Fibroblast of lung (primary cell): ENCODE results near the gene PIK3R4. TPM values are rescaled to one million over a fixed set of nuclear protein-coding genes. Genes with fewer than 3 reads are reported as not detected.

ENCODE experiments used
- DNase-seq, 2 donors: peaks; one replicate each; pipeline versions ENCODE4 v3.0.0 to v3.0.0-alpha.2; 2010; ENCODE audit warnings: low read depth in 2 of 2
- H2AFZ ChIP-seq: 2 replicates; pipeline ENCODE4 v1.5.1; 2012; ENCODE audit warnings: low read length, control low read depth, inconsistent platforms
- H3K27ac ChIP-seq: 2 replicates; pipeline ENCODE4 v1.5.1; 2011; ENCODE audit warnings: low read length, control low read depth; ENCODE audit not compliant: insufficient read depth
- H3K27me3 ChIP-seq: 2 replicates; pipeline ENCODE4 v1.5.1; 2011; ENCODE audit warnings: mild to moderate bottlenecking, low read length; ENCODE audit not compliant: control insufficient read depth, insufficient read depth
- H3K36me3 ChIP-seq: 2 replicates; pipeline ENCODE4 v1.5.1; 2011; ENCODE audit warnings: low read length; ENCODE audit not compliant: control insufficient read depth, insufficient read depth
- H3K4me1 ChIP-seq: 2 replicates; pipeline ENCODE4 v1.5.1; 2011; ENCODE audit warnings: low read length; ENCODE audit not compliant: control insufficient read depth, insufficient read depth; ENCODE audit errors: extremely low read depth
- H3K4me2 ChIP-seq: 2 replicates; pipeline ENCODE4 v1.5.1; 2011; ENCODE audit warnings: low read length, control low read depth; ENCODE audit not compliant: insufficient read depth; ENCODE audit errors: extremely low read depth
- H3K4me3 ChIP-seq, 4 experiments: fragments of 200-600 bp in 1 of 4; sonication (generic) in 1 of 4; replicated peaks in 1 of 4; 2 replicates each; pipeline ENCODE4 v1.5.1; 2011 to 2016; ENCODE audit warnings: low read length in 4 of 4, low read depth in 3 of 4, mild to moderate bottlenecking in 3 of 4, control low read depth in 2 of 4, inconsistent platforms in 1 of 4, mixed read lengths in 1 of 4; ENCODE audit not compliant: insufficient read depth in 1 of 4; ENCODE audit errors: control extremely low read depth in 1 of 4
- H3K79me2 ChIP-seq: 2 replicates; pipeline ENCODE4 v1.5.1; 2012; ENCODE audit warnings: mild to moderate bottlenecking, low read length, inconsistent platforms; ENCODE audit not compliant: control insufficient read depth, insufficient read depth
- H3K9ac ChIP-seq: 2 replicates; pipeline ENCODE4 v1.5.1; 2011; ENCODE audit warnings: mild to moderate bottlenecking, low read length, control low read depth; ENCODE audit not compliant: insufficient read depth
- H3K9me3 ChIP-seq: 2 replicates; pipeline ENCODE4 v1.5.1; 2012; ENCODE audit warnings: low read depth, low read length; ENCODE audit not compliant: control insufficient read depth, insufficient read depth
- H4K20me1 ChIP-seq: 2 replicates; pipeline ENCODE4 v1.5.1; 2011; ENCODE audit warnings: low read length; ENCODE audit not compliant: control insufficient read depth, insufficient read depth; ENCODE audit errors: extremely low read depth
- CTCF ChIP-seq, 2 donors: IDR thresholded peaks in 1 of 2; conservative IDR thresholded peaks in 1 of 2; 1 replicate in 1 of 2; 2 replicates in 1 of 2; pipeline ENCODE4 v1.5.1; 2011 to 2012; ENCODE audit warnings: low read length in 2 of 2, control low read depth in 1 of 2, inconsistent platforms in 1 of 2, low read depth in 1 of 2, mild to moderate bottlenecking in 1 of 2
- EZH2 ChIP-seq: IDR thresholded peaks from 2 replicates; pipeline ENCODE4 v1.5.1; 2012; ENCODE audit warnings: low read length, control low read depth, mild to moderate bottlenecking; ENCODE audit errors: missing control alignments
- polyA plus RNA-seq, 2 donors: library from polyadenylated mRNA; depleted of rRNA in 1 of 2; stranded (reverse) in 1 of 2; unstranded in 1 of 2; fragments of >200 nt; gene quantifications; 2 replicates each; pipeline ENCODE4 v1.2.1, GENCODE V29; 2011 to 2012; ENCODE audit warnings: missing spikeins in 1 of 2
- total RNA-seq: library from RNA; depleted of rRNA; stranded (reverse); fragments of >200 nt; gene quantifications from 2 replicates; pipeline ENCODE4 v1.2.1, GENCODE V29; 2014

PIK3R4 gene
- total and polyA plus RNA-seq, 2 donors (not counting 1 experiment from before 2014, with no cell fraction given), result 33.4 to 44.6 TPM

- peak overlapping the region in 1 of 4 experiments; percentile 12 for H3K4me3 ChIP-seq
- H3K9ac ChIP-seq, result no peak overlapping the region
- no peak overlapping the region for H3K27ac ChIP-seq
- H3K79me2 ChIP-seq, result peaks cover 23% of the 10 kb centered on the region
- no peaks in the 10 kb centered on the region for H3K9me3 ChIP-seq
- TF ChIP-seq CTCF (conservative IDR thresholded peaks at IDR 0.05 in 1 of 2, IDR thresholded peaks at IDR 0.05 in 1 of 2; ENCODE audit: low read depth in 1 of 2, low read length in 2 of 2) (no peak), EZH2 (no peak)
- peak in 1 of 2 donors; percentile 83 for DNase-seq
- H3K4me1 ChIP-seq, result no peaks in the 10 kb centered on the region
- H3K36me3 ChIP-seq, result peaks cover 2% of the 10 kb centered on the region
- no peaks in the 10 kb centered on the region for H4K20me1 ChIP-seq
- no peak overlapping the region for H3K4me2 ChIP-seq
- H3K27me3 ChIP-seq, result no peaks in the 10 kb centered on the region
- no peak overlapping the region for H2AFZ ChIP-seq
Observed at GRCh38 chr3:130748981-130749380, 2.4 kb upstream of the PIK3R4 start.

GRCh38 chr3:130748467-130748861, 1.8 kb upstream of the PIK3R4 start:
- Histone ChIP-seq H3K79me2 (peaks cover 28% of the 10 kb centered on the region), H3K4me3 (peak overlapping the region in 3 of 4 experiments; percentile 19 to 70 (median 56)), H3K4me2 (peak overlapping the region; percentile 62), H3K27ac (no peak overlapping the region), H3K4me1 (no peaks in the 10 kb centered on the region), H2AFZ (peak overlapping the region; percentile 30), H3K9ac (no peak overlapping the region), H3K36me3 (peaks cover 2% of the 10 kb centered on the region), H3K27me3 (no peaks in the 10 kb centered on the region), H4K20me1 (no peaks in the 10 kb centered on the region), H3K9me3 (no peaks in the 10 kb centered on the region)
- no peak for DNase-seq
- TF ChIP-seq EZH2 (no peak), CTCF (conservative IDR thresholded peaks at IDR 0.05 in 1 of 2, IDR thresholded peaks at IDR 0.05 in 1 of 2; ENCODE audit: low read depth in 1 of 2, low read length in 2 of 2) (no peak)

- Histone ChIP-seq H3K79me2 (peaks cover 40% of the 10 kb centered on the region), H3K4me1 (no peaks in the 10 kb centered on the region), H3K4me2 (peak overlapping the region; percentile 25), H3K36me3 (peaks cover 2% of the 10 kb centered on the region), H4K20me1 (no peaks in the 10 kb centered on the region), H3K4me3 (no peak overlapping the region), H3K27me3 (no peaks in the 10 kb centered on the region), H3K9ac (no peak overlapping the region), H3K27ac (no peak overlapping the region), H2AFZ (no peak overlapping the region), H3K9me3 (no peaks in the 10 kb centered on the region)
- no peak for DNase-seq
- no peak for TF ChIP-seq CTCF (conservative IDR thresholded peaks at IDR 0.05 in 1 of 2, IDR thresholded peaks at IDR 0.05 in 1 of 2; ENCODE audit: low read depth in 1 of 2, low read length in 2 of 2)
- TF ChIP-seq EZH2, result no peak
Observed at GRCh38 chr3:130743354-130743753, 3.3 kb downstream of the PIK3R4 start.
